H9 (cell line): ENCODE measurements around the gene SV2C. TPM values are rescaled to one million over a fixed set of nuclear protein-coding genes. Genes with fewer than 3 reads are reported as not detected.

Experiments
- DNase-seq: peaks from one replicate; pipeline ENCODE4 v3.0.0-alpha.2; 2017
- H2AFZ ChIP-seq: one replicate; pipeline ENCODE4 v1.6.1; 2013; ENCODE audit warnings: mild to moderate bottlenecking, low read length, control low read depth, moderate library complexity
- H2AK5ac ChIP-seq: 2 replicates; pipeline ENCODE4 v1.6.1; 2013; ENCODE audit warnings: low read length, control low read depth, mixed read lengths; ENCODE audit not compliant: insufficient read length
- H2BK120ac ChIP-seq: one replicate; pipeline ENCODE4 v1.6.1; 2013; ENCODE audit warnings: low read depth, mild to moderate bottlenecking, low read length, control low read depth, inconsistent platforms; ENCODE audit not compliant: poor library complexity, severe bottlenecking
- H2BK12ac ChIP-seq: 2 replicates; pipeline ENCODE4 v1.6.1; 2013; ENCODE audit warnings: low read length, control low read depth, mixed read lengths, low read depth; ENCODE audit not compliant: insufficient read length
- H2BK15ac ChIP-seq: 2 replicates; pipeline ENCODE4 v1.6.1; 2013; ENCODE audit warnings: low read depth, low read length, control low read depth
- H2BK20ac ChIP-seq: one replicate; pipeline ENCODE4 v1.6.1; 2013; ENCODE audit warnings: low read depth, mild to moderate bottlenecking, low read length, control low read depth, inconsistent platforms; ENCODE audit not compliant: poor library complexity, severe bottlenecking
- H2BK5ac ChIP-seq: 2 replicates; pipeline ENCODE4 v1.6.1; 2013; ENCODE audit warnings: low read length, control low read depth, mixed read lengths; ENCODE audit not compliant: insufficient read length
- H3K14ac ChIP-seq: 2 replicates; pipeline ENCODE4 v1.6.1; 2013; ENCODE audit warnings: low read length, control low read depth; ENCODE audit not compliant: insufficient read depth
- H3K18ac ChIP-seq: 2 replicates; pipeline ENCODE4 v1.6.1; 2013; ENCODE audit warnings: low read depth, mild to moderate bottlenecking, mixed read lengths, low read length, control low read depth; ENCODE audit not compliant: insufficient read length
- H3K23ac ChIP-seq: 2 replicates; pipeline ENCODE4 v1.6.1; 2013; ENCODE audit warnings: low read length, control low read depth, mixed read lengths, low read depth; ENCODE audit not compliant: insufficient read length
- H3K23me2 ChIP-seq: 2 replicates; pipeline ENCODE4 v1.6.1; 2013; ENCODE audit warnings: low read depth, mild to moderate bottlenecking, mixed read lengths, low read length, control low read depth; ENCODE audit not compliant: insufficient read length, poor library complexity, severe bottlenecking
- H3K27ac ChIP-seq: 2 replicates; pipeline ENCODE4 v1.5.1; 2013; ENCODE audit warnings: low read length, control low read depth, mixed read lengths, low read depth; ENCODE audit not compliant: insufficient read length
- H3K27me3 ChIP-seq: 2 replicates; pipeline ENCODE4 v1.6.1; 2013; ENCODE audit warnings: low read length, control low read depth, inconsistent platforms; ENCODE audit not compliant: insufficient read depth
- H3K4ac ChIP-seq: 2 replicates; pipeline ENCODE4 v1.6.1; 2013; ENCODE audit warnings: low read depth, mild to moderate bottlenecking, control low read depth, inconsistent platforms, low read length, moderate library complexity
- H3K4me1 ChIP-seq: 2 replicates; pipeline ENCODE4 v1.6.1; 2013; ENCODE audit warnings: low read length, control low read depth, inconsistent platforms; ENCODE audit not compliant: insufficient read depth
- H3K4me2 ChIP-seq: 2 replicates; pipeline ENCODE4 v1.6.1; 2013; ENCODE audit warnings: low read length, control low read depth, mixed read lengths; ENCODE audit not compliant: insufficient read length, insufficient read depth
- H3K56ac ChIP-seq: 2 replicates; pipeline ENCODE4 v1.6.1; 2013; ENCODE audit warnings: low read depth, mild to moderate bottlenecking, mixed read lengths, low read length, control low read depth; ENCODE audit not compliant: insufficient read length
- H3K79me1 ChIP-seq: 2 replicates; pipeline ENCODE4 v1.6.1; 2013; ENCODE audit warnings: low read depth, mild to moderate bottlenecking, moderate library complexity, low read length, control low read depth, inconsistent platforms; ENCODE audit not compliant: insufficient read depth, poor library complexity, severe bottlenecking
- H3K79me2 ChIP-seq: 2 replicates; pipeline ENCODE4 v1.6.1; 2013; ENCODE audit warnings: low read length, control low read depth, inconsistent platforms; ENCODE audit not compliant: insufficient read depth
- H3K9ac ChIP-seq: 2 replicates; pipeline ENCODE4 v1.6.1; 2013; ENCODE audit warnings: low read length, control low read depth, mixed read lengths; ENCODE audit not compliant: insufficient read length; ENCODE audit errors: extremely low read depth
- H3K9me3 ChIP-seq: one replicate; pipeline ENCODE4 v1.6.1; 2013; ENCODE audit warnings: low read depth, low read length, inconsistent platforms; ENCODE audit not compliant: control insufficient read depth
- H3T11ph ChIP-seq: one replicate; pipeline ENCODE4 v1.6.1; 2013; ENCODE audit warnings: mild to moderate bottlenecking, low read length, control low read depth, inconsistent platforms
- H4K20me1 ChIP-seq: one replicate; pipeline ENCODE4 v1.6.1; 2013; ENCODE audit not compliant: control insufficient read depth, insufficient read length, insufficient read depth
- H4K5ac ChIP-seq: 2 replicates; pipeline ENCODE4 v1.6.1; 2013; ENCODE audit warnings: low read depth, mild to moderate bottlenecking, mixed read lengths, low read length, control low read depth; ENCODE audit not compliant: insufficient read length
- H4K8ac ChIP-seq: replicated peaks from 2 replicates; pipeline ENCODE4 v1.6.1; 2013; ENCODE audit warnings: low read length, control low read depth, mixed read lengths, low read depth; ENCODE audit not compliant: insufficient read length
- H4K91ac ChIP-seq: 2 replicates; pipeline ENCODE4 v1.6.1; 2013; ENCODE audit warnings: low read depth, mild to moderate bottlenecking, moderate library complexity, mixed read lengths, low read length, control low read depth; ENCODE audit not compliant: insufficient read length
- H3K27ac Mint-ChIP-seq, 3 experiments: 2 replicates in 2 of 3; 3 replicates in 1 of 3; pipeline ENCODE4 v1.8.0; 2020 to 2021; ENCODE audit warnings: mixed read lengths in 3 of 3, mild to moderate bottlenecking in 1 of 3, moderate library complexity in 1 of 3
- H3K27me3 Mint-ChIP-seq: 2 replicates; pipeline ENCODE4 v1.8.0; 2021; ENCODE audit warnings: low read depth, mild to moderate bottlenecking, moderate library complexity, mixed read lengths
- H3K36me3 Mint-ChIP-seq, 3 experiments: 2 replicates in 2 of 3; 3 replicates in 1 of 3; pipeline ENCODE4 v1.8.0; 2020 to 2021; ENCODE audit warnings: low read depth in 3 of 3, mixed read lengths in 3 of 3; ENCODE audit not compliant: insufficient read depth in 1 of 3
- H3K4me1 Mint-ChIP-seq, 2 experiments: 2 replicates each; pipeline ENCODE4 v1.8.0; 2020; ENCODE audit warnings: mixed read lengths in 2 of 2
- H3K4me3 Mint-ChIP-seq, 2 experiments: 2 replicates in 1 of 2; 3 replicates in 1 of 2; pipeline ENCODE4 v1.8.0; 2020 to 2021; ENCODE audit warnings: mild to moderate bottlenecking in 2 of 2, mixed read lengths in 2 of 2, moderate library complexity in 1 of 2
- H3K9me3 Mint-ChIP-seq, 2 experiments: 2 replicates in 1 of 2; 3 replicates in 1 of 2; pipeline ENCODE4 v1.8.0; 2020; ENCODE audit warnings: mild to moderate bottlenecking in 2 of 2, mixed read lengths in 2 of 2, moderate library complexity in 1 of 2
- CTCF ChIP-seq: fragments of 200-600 bp; sonication (generic); conservative IDR thresholded peaks from 3 replicates; pipeline ENCODE4 v1.8.0; 2021; ENCODE audit warnings: antibody characterized with exemption, mild to moderate bottlenecking
- WGBS: extraction: QIAGEN DNeasy Blood & Tissue Kit; methylation state at CpG from one replicate; pipeline ENCODE4 v1.1.7; 2013; ENCODE audit warnings: missing lambda C conversion rate, low lambda C conversion rate, mixed read lengths; ENCODE audit not compliant: insufficient read length; ENCODE audit errors: extremely low coverage; 5-methylcytosine and 5-hydroxymethylcytosine counted together
- total RNA-seq: library from RNA; stranded (reverse); gene quantifications from 2 replicates; pipeline ENCODE4 v1.2.1, GENCODE V29; 2021

Gene SV2C
- total RNA-seq, 1 experiment from 2014 or later: 0.09 TPM

- peaks cover 17 to 31% of the 10 kb centered on the region in 2 experiments for H3K4me1 Mint-ChIP-seq
- no peak overlapping the region for H3K4me3 Mint-ChIP-seq
- no peak overlapping the region for H3K9ac ChIP-seq
- no peak overlapping the region for H4K8ac ChIP-seq
- no peak overlapping the region for H2BK5ac ChIP-seq
- no peaks in the 10 kb centered on the region for H3K9me3 Mint-ChIP-seq
- H3T11ph ChIP-seq: no peak overlapping the region
- no peak overlapping the region for H2BK120ac ChIP-seq
- no peaks in the 10 kb centered on the region for H3K27me3 ChIP-seq
- WGBS: no CpG with 5 or more reads among the region's 13 CpGs
- H3K27ac ChIP-seq: no peak overlapping the region
- no peak overlapping the region for H2BK12ac ChIP-seq
- no peak overlapping the region for H3K4me2 ChIP-seq
- H3K4me1 ChIP-seq: no peaks in the 10 kb centered on the region; the same call in 1 of the 2 replicates
- no peaks in the 10 kb centered on the region for H3K36me3 Mint-ChIP-seq
- H3K4ac ChIP-seq: no peak overlapping the region
- H3K27me3 Mint-ChIP-seq: 0 out of 2 replicates have a peak, but pooled peaks cover 1% of the 10 kb centered on the region
- no peak overlapping the region for H2BK15ac ChIP-seq
- no peak for DNase-seq
- H3K79me2 ChIP-seq: no peaks in the 10 kb centered on the region
- no peak overlapping the region for H3K14ac ChIP-seq
- no peak overlapping the region for H3K18ac ChIP-seq
- H2AFZ ChIP-seq: no peak overlapping the region
- no peak overlapping the region for H2AK5ac ChIP-seq
- H3K56ac ChIP-seq: no peak overlapping the region
- H4K91ac ChIP-seq: no peak overlapping the region
- H4K5ac ChIP-seq: no peak overlapping the region
- no peak overlapping the region for H3K23ac ChIP-seq
- H3K23me2 ChIP-seq: no peaks in the 10 kb centered on the region
- H3K9me3 ChIP-seq: no peaks in the 10 kb centered on the region
- TF ChIP-seq CTCF: no peak
- H3K27ac Mint-ChIP-seq: no peak overlapping the region
- no peak overlapping the region for H2BK20ac ChIP-seq
- no peaks in the 10 kb centered on the region for H4K20me1 ChIP-seq
- no peaks in the 10 kb centered on the region for H3K79me1 ChIP-seq
Observed at GRCh38 chr5:76389513-76390154, 306.5 kb downstream of the SV2C start.
